ENCODE data around the gene RIMKLB.
"Not testable (repeated sequence)": the region's sequence is repeated elsewhere in the genome, so short reads cannot be mapped to it uniquely, and the experiment has no call there.

The RIMKLB gene

GRCh38 chr12:8796831-8797626, 99.2 kb downstream of the RIMKLB start:
- no peak for TF ChIP-seq TCF4 (CRISPR knock-in tag; IDR thresholded peaks at IDR 0.05; ENCODE audit: borderline replicate concordance)
- TF ChIP-seq CSDC2 (CRISPR knock-in tag; IDR thresholded peaks at IDR 0.05) = no peak
- no peak for TF ChIP-seq TOX (CRISPR knock-in tag; IDR thresholded peaks at IDR 0.05; ENCODE audit: borderline replicate concordance)
- TF ChIP-seq, protein P1, sequence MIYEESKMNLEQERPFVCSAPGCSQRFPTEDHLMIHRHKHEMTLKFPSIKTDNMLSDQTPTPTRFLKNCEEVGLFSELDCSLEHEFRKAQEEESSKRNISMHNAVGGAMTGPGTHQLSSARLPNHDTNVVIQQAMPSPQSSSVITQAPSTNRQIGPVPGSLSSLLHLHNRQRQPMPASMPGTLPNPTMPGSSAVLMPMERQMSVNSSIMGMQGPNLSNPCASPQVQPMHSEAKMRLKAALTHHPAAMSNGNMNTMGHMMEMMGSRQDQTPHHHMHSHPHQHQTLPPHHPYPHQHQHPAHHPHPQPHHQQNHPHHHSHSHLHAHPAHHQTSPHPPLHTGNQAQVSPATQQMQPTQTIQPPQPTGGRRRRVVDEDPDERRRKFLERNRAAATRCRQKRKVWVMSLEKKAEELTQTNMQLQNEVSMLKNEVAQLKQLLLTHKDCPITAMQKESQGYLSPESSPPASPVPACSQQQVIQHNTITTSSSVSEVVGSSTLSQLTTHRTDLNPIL (CRISPR knock-in tag; IDR thresholded peaks at IDR 0.05; ENCODE audit: low read depth) = no peak
- TF ChIP-seq RARB (CRISPR knock-in tag; IDR thresholded peaks at IDR 0.05) = no peak
- TF ChIP-seq ZNF565 (CRISPR knock-in tag; conservative IDR thresholded peaks at IDR 0.05; ENCODE audit: low read depth) = no peak
- TF ChIP-seq, protein P2, sequence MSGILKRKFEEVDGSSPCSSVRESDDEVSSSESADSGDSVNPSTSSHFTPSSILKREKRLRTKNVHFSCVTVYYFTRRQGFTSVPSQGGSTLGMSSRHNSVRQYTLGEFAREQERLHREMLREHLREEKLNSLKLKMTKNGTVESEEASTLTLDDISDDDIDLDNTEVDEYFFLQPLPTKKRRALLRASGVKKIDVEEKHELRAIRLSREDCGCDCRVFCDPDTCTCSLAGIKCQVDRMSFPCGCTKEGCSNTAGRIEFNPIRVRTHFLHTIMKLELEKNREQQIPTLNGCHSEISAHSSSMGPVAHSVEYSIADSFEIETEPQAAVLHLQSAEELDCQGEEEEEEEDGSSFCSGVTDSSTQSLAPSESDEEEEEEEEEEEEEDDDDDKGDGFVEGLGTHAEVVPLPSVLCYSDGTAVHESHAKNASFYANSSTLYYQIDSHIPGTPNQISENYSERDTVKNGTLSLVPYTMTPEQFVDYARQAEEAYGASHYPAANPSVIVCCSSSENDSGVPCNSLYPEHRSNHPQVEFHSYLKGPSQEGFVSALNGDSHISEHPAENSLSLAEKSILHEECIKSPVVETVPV (CRISPR knock-in tag; IDR thresholded peaks at IDR 0.05) = no peak
- TF ChIP-seq ISL1 (CRISPR knock-in tag; IDR thresholded peaks at IDR 0.05) = no peak
- TF ChIP-seq OSR1 (CRISPR knock-in tag; IDR thresholded peaks at IDR 0.05) = no peak
- TF ChIP-seq, protein P3, sequence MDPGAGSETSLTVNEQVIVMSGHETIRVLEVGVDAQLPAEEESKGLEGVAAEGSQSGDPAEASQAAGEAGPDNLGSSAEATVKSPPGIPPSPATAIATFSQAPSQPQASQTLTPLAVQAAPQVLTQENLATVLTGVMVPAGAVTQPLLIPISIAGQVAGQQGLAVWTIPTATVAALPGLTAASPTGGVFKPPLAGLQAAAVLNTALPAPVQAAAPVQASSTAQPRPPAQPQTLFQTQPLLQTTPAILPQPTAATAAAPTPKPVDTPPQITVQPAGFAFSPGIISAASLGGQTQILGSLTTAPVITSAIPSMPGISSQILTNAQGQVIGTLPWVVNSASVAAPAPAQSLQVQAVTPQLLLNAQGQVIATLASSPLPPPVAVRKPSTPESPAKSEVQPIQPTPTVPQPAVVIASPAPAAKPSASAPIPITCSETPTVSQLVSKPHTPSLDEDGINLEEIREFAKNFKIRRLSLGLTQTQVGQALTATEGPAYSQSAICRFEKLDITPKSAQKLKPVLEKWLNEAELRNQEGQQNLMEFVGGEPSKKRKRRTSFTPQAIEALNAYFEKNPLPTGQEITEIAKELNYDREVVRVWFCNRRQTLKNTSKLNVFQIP (CRISPR knock-in tag; IDR thresholded peaks at IDR 0.05; ENCODE audit: borderline replicate concordance, low read depth) = no peak
- no peak for TF ChIP-seq ZNF8 (CRISPR knock-in tag; IDR thresholded peaks at IDR 0.05)
- TF ChIP-seq BACH2 (CRISPR knock-in tag; IDR thresholded peaks at IDR 0.05; ENCODE audit: borderline replicate concordance) = no peak
- ATAC-seq = no peak

- ATAC-seq = not testable (repeated sequence)
These were observed 103.4 kb downstream of the RIMKLB start for GRCh38 chr12:8801213-8801612.

DNA sequence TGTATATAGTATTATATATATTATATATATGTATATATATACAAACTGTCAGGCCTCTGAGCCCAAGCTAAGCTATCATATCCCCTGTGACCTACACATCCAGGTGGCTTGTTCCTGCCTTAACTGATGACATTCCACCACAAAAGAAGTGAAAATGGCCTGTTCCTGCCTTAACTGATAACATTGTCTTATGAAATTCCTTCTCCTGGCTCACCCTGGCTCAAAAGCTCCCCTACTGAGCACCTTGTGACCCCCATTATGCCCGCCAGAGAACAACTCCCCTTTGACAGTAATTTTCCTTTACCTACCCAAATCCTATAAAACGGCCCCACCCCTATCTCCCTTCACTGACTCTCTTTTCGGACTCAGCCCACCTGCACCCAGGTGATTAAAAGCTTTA, 107.0 kb downstream of the RIMKLB start:
- not testable (repeated sequence) for ATAC-seq

DNA sequence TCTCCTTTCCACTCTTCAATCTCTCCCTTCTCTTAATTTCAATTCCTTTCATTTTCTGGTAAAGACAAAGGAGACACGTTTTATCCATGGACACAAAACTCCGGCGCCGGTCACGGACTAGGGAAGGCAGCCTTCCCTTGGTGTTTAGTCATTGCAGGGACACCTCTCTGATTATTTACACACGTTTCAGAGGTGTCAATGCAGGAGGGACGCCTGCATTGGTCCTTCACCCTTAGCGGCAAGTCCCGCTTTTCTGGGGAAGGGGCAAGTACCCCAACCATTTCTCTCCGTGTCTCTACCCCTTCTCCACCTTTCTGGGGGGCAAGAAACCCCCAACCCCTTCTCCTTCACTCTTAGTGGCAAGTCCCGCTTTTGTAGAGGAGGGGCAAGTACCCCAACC, 107.7 kb downstream of the RIMKLB start:
- not testable (repeated sequence) for ATAC-seq

DNA sequence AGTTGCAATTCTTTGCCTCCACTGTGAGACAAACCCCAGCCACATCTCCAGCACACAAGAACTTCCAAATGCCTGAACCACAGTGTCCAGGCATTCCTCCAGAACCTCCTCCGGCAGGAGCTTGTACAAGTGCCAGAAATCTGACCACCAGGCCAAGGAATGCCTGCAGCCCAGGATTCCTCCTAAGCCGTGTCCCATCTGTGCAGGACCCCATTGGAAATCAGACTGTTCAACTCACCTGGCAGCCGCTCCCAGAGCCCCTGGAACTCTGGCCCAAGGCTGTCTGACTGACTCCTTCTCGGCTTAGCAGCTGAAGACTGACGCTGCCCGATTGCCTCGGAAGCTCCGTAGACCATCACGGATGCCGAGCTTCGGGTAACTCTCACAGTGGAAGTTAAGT, 109.3 kb downstream of the RIMKLB start:
- ATAC-seq = not testable (repeated sequence)

DNA sequence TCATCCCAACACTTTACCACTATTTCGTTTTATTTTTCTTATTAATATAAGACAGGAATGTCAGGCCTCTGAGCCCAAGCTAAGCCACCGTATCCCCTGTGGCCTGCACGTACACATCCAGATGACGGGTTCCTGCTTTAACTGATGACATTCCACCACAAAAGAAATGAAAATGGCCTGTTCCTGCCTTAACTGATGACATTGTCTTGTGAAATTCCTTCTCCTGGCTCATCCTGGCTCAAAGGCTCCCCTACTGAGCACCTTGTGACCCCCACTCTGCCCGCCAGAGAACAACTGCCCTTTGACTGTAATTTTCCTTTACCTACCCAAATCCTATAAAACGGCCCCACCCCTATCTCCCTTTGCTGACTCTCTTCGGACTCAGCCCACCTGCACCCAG, 112.3 kb downstream of the RIMKLB start:
- not testable (repeated sequence) for ATAC-seq

DNA sequence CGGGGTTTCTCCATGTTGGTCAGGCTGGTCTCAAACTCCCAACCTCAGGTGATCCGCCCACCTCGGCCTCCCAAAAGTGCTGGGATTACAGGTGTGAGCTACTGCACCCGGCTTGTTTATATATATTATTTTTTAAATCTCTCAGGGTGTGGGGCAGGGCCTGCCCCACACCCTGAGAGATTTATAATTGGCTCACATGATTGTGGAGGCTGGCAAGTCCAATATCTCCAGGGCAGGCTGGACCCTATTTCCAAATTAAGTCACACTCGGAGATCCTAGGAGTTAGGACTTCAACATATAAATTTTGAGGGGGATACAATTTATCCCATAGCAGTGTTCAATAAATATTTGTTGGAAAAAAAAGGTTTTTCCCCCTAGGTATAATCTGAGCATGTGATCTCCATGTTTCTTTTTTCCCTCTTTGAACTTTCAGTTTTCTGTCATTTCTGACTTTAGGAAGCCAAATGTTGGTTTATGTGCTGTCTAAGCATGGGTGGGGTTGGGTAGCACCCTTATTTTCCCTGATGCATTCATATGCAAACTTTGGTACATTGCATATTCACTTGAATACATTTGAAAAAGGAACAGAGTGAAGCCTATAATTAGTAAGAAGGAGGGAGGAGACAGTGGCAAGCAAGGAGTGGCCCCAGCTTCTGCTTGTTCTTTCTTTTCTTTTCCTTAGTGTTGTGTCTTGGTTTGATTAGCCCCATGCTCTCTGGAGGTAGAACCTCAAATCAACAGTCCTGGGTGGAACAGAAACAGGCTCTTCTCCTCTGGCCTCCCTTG, 116.0 kb downstream of the RIMKLB start:
- no peak for ATAC-seq
- TF ChIP-seq ZNF8 (CRISPR knock-in tag; IDR thresholded peaks at IDR 0.05) (no peak), ZNF70 (CRISPR knock-in tag; IDR thresholded peaks at IDR 0.05) (no peak), ARNTL (CRISPR knock-in tag; IDR thresholded peaks at IDR 0.05; ENCODE audit: borderline replicate concordance, low read depth) (no peak), TOX (CRISPR knock-in tag; IDR thresholded peaks at IDR 0.05; ENCODE audit: borderline replicate concordance) (no peak), ZNF565 (CRISPR knock-in tag; conservative IDR thresholded peaks at IDR 0.05; ENCODE audit: low read depth) (no peak), RARB (CRISPR knock-in tag; IDR thresholded peaks at IDR 0.05) (no peak), SNAI2 (CRISPR knock-in tag; IDR thresholded peaks at IDR 0.05) (no peak), GLIS3 (CRISPR knock-in tag; IDR thresholded peaks at IDR 0.05) (no peak), TSHZ2 (CRISPR knock-in tag; IDR thresholded peaks at IDR 0.05) (no peak), ZFP3 (CRISPR knock-in tag; IDR thresholded peaks at IDR 0.05) (no peak), BACH2 (CRISPR knock-in tag; IDR thresholded peaks at IDR 0.05; ENCODE audit: borderline replicate concordance) (no peak), PATZ1 (CRISPR knock-in tag; IDR thresholded peaks at IDR 0.05; ENCODE audit: borderline replicate concordance) (no peak)
- TF ChIP-seq, protein P1 (CRISPR knock-in tag; IDR thresholded peaks at IDR 0.05; ENCODE audit: low read depth) = no peak
